Duodenal mucosa (tissue), 2 donors: ENCODE data around the gene PPP5C.

Experiments used
- H3K27ac ChIP-seq: one replicate; pipeline ENCODE4 v1.7.0; 2013; ENCODE audit warnings: low read depth, low read length
- H3K27me3 ChIP-seq, 2 donors: one replicate each; pipeline ENCODE4 v1.7.0; 2013; ENCODE audit warnings: low read length in 2 of 2, control low read depth in 1 of 2; ENCODE audit not compliant: insufficient read depth in 2 of 2, control insufficient read depth in 1 of 2
- H3K36me3 ChIP-seq, 2 donors: one replicate each; pipeline ENCODE4 v1.7.0; 2013; ENCODE audit warnings: low read length in 2 of 2, control low read depth in 1 of 2; ENCODE audit not compliant: insufficient read depth in 2 of 2, control insufficient read depth in 1 of 2
- H3K4me1 ChIP-seq, 2 donors: one replicate each; pipeline ENCODE4 v1.7.0; 2013; ENCODE audit warnings: low read length in 2 of 2, control low read depth in 1 of 2; ENCODE audit not compliant: insufficient read depth in 2 of 2, control insufficient read depth in 1 of 2
- H3K4me3 ChIP-seq, 2 donors: one replicate each; pipeline ENCODE4 v1.7.0; 2013; ENCODE audit warnings: low read length in 2 of 2, low read depth in 1 of 2
- H3K9ac ChIP-seq, 2 donors: one replicate each; pipeline ENCODE4 v1.7.0; 2013; ENCODE audit warnings: low read length in 2 of 2, low read depth in 1 of 2
- H3K9me3 ChIP-seq, 2 donors: one replicate each; pipeline ENCODE4 v1.7.0; 2013; ENCODE audit warnings: low read length in 2 of 2, control low read depth in 1 of 2; ENCODE audit not compliant: control insufficient read depth in 1 of 2

PPP5C gene

DNA sequence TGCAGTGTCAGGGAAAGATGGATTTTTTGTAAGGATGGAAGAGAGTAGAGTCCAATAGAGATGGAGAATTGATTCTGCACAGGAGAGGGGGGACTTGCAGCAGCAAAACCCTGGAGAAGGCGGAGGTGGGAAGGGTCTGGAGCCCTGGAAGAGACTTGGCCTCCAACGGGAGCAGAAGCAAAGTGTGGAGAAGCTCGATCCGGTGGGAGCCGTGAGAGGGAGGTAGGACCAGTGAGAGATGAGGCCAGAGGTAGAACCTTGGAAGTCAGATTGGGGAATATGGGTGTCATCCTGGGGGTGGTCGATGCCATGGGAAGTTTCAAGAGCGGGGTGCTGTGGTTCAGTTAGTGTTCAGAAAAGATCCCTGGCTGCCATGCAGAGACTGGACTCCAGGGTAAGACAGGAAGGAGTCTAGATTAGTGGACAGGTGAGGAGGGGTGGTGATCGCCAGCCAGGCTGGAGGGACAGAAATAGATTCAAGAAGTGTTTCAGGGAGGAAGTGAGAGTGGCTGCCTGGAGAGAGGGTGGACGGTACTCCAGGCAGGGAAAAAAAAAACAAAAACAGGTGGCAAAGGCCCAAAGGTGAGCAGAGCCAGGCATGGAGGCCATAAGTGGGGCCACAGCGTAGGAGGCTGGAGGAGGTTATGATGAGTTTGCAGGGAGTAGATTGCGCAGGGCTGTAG is 2.6 kb downstream of the PPP5C start:
- Histone ChIP-seq H3K27me3 (no peaks in the 10 kb centered on the region), H3K4me1 (peaks cover 37 to 52% of the 10 kb centered on the region in 2 donors), H3K9ac (no peak overlapping the region), H3K9me3 (no peaks in the 10 kb centered on the region), H3K4me3 (peak overlapping the region in 1 of 2 donors; percentile 40), H3K27ac (no peak overlapping the region), H3K36me3 (peaks cover 5 to 15% of the 10 kb centered on the region in 2 donors)

DNA sequence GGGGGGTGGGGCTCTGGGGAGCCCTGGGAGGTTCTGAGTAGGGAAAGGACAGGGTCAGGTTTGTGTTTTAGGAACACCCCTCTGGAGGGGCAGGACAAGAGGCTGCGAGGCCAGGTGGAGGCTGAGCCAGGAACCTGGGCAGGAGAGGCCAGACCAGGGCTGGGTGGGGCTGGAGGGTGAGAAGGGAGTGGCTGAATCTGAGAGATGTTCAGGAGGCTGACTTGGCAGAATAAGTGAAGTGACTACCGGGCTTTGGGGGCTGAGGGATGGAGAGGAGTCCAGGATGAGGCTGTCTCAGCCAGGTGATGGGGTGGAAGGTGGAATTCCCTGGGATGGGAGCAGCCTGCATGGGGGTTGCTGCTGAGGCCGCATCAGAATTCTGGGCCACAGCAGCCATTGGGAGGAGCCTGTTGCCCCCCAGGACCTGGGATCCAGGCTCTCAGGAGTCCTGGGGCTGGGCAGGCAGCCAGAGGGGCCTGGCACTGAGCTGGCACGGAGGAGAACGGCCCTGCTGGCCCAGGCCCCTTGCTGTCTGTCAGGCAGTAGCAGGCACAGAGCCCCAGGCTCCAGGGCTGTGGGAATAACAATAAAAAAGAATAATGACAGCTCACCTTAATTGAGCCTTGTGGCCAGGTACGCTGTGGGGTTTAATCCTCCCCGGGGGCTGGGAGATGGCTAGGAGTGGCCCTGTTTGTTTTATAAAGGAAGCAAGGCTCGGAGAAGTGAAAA is 3.3 kb downstream of the PPP5C start:
- H3K9ac ChIP-seq: peak overlapping the region in 1 of 2 donors; percentile 35
- H3K27me3 ChIP-seq: no peaks in the 10 kb centered on the region
- peaks cover 9 to 23% of the 10 kb centered on the region in 2 donors for H3K36me3 ChIP-seq
- H3K27ac ChIP-seq: no peak overlapping the region
- peaks cover 40 to 56% of the 10 kb centered on the region in 2 donors for H3K4me1 ChIP-seq
- H3K9me3 ChIP-seq: no peaks in the 10 kb centered on the region
- peak overlapping the region in 1 of 2 donors; percentile 32 for H3K4me3 ChIP-seq

DNA sequence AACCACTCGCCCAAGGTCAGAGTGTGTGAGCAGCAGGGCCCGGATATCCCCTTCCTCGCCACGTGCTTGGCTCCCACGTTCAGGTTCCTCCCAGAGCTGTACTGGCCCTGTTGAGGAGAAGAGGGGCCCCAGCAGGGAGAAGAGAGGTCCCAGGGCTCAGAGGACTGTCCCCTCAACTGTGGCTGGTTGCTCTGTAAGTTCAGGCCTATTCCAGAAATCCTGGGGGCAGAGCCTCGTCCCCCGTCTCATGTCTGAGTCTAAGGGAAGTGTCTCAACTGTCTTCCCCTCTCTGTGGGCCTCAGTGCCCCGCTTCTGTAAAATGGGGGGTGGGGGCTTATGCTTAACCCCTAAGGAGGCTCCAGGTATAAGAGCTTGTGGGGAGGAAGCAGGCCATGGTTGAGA is 3.9 kb downstream of the PPP5C start:
- Histone ChIP-seq H3K4me3 (peak overlapping the region; percentile 32 to 40), H3K9ac (peak overlapping the region in 1 of 2 donors; percentile 35), H3K9me3 (no peaks in the 10 kb centered on the region), H3K4me1 (peaks cover 44 to 60% of the 10 kb centered on the region in 2 donors), H3K36me3 (peaks cover 9 to 24% of the 10 kb centered on the region in 2 donors), H3K27ac (no peak overlapping the region), H3K27me3 (no peaks in the 10 kb centered on the region)

DNA sequence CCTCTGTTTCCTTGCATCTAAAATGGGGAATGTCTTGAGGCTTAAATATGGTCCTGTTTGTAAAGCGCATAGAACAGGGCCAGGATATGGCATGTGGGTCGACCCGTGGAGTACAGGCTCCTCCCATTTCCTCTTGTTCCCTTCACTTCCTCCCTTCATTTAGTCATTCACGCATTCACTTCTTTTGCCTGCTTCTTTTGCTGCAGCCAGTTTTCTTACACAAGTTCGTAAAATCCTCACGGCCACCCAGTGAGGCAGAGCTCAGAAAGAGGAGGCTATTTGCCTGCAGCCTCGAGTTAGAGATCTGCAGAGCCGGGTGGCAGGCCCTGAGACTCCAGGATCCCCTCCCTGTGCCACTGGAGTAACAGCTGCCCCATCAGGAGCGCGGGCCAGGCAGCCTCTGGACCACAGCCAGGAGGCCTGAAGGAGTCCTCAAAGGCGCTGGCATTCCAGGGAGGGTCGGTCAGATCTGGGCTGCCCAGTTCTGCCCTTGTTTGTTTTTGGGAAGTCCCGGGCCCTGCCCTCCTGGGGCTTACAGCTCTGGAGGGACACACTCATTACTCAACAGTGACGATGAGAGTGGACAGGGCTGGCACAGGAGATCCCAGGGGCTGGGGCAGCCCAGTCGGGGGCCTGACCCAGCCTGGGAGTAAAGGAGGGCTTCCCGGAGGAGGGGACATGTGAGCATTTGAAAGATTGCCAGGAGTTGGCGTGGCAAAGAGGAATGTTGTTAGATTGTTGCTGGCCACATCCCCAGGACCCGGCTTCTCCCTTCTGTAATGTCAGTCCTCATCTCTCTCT is 4.6 kb downstream of the PPP5C start:
- H3K27ac ChIP-seq: no peak overlapping the region
- H3K36me3 ChIP-seq: peaks cover 9 to 30% of the 10 kb centered on the region in 2 donors
- H3K9ac ChIP-seq: no peak overlapping the region
- H3K4me3 ChIP-seq: peak overlapping the region; percentile 32 to 40
- H3K9me3 ChIP-seq: no peaks in the 10 kb centered on the region
- no peaks in the 10 kb centered on the region for H3K27me3 ChIP-seq
- H3K4me1 ChIP-seq: peaks cover 44 to 65% of the 10 kb centered on the region in 2 donors

DNA sequence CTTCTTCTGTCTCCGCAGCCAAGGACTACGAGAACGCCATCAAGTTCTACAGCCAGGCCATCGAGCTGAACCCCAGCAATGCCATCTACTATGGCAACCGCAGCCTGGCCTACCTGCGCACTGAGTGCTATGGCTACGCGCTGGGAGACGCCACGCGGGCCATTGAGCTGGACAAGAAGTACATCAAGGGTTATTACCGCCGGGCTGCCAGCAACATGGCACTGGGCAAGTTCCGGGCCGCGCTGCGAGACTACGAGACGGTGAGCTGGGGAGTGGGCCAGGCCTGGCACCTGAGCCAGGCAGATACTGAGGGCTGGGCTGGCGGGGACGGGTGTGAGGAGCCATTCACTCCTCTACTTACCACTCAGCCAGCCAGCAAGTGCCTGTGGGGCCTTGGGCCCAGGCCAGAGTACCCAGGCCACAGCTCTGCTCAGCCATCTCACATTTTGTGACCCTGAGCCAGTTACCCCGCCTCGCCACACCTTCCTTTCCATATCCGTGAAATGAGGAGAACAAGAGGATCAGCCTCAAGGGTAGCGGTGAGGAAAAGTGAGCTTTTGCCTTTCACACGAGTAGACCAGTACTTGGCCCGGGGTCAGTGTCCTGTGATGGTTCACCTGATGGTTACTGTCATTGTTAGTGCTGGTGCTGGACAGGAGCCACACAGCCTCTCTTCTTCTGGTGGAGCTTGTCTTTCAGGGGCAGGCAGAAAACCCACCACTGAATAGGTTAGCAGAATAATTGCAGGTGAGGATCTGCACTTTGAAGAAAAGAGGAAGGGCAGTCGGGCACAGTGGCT is 7.0 kb downstream of the PPP5C start:
- Histone ChIP-seq H3K27ac (no peak overlapping the region), H3K4me3 (no peak overlapping the region), H3K9ac (no peak overlapping the region), H3K27me3 (no peaks in the 10 kb centered on the region), H3K4me1 (peaks cover 42 to 55% of the 10 kb centered on the region in 2 donors), H3K36me3 (peaks cover 9 to 38% of the 10 kb centered on the region in 2 donors), H3K9me3 (no peaks in the 10 kb centered on the region)

DNA sequence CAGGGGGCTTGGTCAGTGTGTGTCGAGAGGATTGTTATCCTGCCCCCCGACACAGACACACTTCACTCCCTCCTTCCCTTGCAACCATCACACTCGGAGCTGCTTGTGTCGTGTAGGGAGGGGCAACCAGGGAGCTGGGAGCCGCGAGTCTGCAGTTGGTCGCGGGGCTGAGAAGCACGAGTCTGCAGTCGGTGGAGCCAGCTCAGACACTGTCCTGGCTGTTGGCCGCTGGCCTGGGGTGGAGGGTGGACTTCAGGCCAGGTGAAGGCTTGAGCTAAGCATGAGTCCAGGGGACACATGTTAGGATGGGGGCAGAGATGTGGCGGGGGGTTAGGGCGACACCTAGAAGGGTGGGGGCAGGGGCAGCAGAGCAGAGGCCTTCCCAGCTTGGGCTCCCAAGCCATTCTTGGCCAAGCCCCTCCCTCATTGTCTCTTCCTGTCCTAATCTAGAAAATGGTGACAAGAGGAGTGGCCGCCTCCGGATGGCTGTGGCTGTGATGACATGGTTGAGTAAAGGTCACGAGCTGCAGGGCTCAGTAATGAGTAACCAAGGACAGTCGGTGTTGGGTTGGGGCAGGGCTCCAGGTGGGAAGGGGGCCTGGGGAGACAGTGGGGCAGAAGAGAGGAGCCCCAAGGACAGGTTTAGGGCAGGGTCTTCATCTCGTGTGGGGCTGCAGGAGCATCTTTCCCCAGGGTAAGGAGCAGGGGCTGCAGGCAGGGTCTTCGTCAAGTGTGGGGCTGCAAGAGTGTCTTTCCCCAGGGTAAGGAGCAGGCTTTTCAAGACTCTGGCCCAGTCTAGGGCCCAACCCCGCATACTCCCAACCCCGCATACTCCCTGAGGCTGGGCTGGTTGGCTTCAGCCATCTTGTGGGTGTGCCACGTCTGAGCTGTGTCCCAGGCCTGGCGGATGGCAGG is 8.6 kb downstream of the PPP5C start:
- no peak overlapping the region for H3K4me3 ChIP-seq
- peaks cover 29 to 41% of the 10 kb centered on the region in 2 donors for H3K4me1 ChIP-seq
- no peaks in the 10 kb centered on the region for H3K9me3 ChIP-seq
- peaks cover 9 to 41% of the 10 kb centered on the region in 2 donors for H3K36me3 ChIP-seq
- no peaks in the 10 kb centered on the region for H3K27me3 ChIP-seq
- no peak overlapping the region for H3K27ac ChIP-seq
- no peak overlapping the region for H3K9ac ChIP-seq

DNA sequence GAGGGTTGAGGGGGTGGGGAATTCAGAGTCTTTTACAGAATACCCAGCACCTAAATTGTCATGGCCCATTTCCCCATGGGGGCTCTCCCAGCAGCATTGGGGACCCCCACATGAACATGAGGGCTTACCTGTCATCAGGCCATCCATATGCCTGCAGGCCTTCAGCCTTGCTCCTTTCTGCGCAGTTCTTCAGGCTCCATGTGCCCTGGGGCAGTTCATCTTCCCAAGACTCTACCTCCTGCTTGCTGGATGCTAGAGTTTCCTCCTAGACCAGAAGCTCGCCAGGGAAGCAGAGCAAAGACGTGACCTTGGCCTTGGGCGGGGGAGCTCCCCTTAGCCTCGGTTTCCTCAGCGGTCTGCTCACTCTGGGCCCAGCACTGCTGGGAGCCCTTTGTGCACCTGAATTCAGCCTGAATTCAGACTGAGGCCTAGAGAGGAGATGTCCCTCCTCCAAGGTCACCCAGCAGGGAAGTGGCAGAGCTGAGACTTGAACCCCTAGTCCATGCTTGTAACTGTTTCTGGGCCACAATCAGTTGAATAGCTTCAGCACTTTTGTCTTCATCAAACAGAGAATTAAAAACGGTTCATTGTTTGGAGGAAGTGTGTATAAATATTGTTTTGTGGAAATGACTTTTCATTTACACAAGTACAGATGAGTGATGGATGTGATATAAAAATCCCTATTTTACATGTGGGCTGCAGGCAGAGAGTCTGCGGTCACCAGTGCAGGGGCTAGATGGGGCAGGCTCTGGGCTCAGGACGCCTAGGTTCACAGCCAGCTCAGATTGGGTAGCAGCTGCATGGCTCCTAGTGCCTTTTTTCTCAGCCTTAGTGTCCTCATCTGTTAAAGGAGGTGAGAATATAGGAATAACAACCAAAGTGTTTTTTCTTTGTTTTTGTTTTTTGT is 9.5 kb downstream of the PPP5C start:
- Histone ChIP-seq H3K4me1 (peaks cover 20 to 32% of the 10 kb centered on the region in 2 donors), H3K9me3 (no peaks in the 10 kb centered on the region), H3K36me3 (peaks cover 9 to 41% of the 10 kb centered on the region in 2 donors), H3K9ac (no peak overlapping the region), H3K27ac (no peak overlapping the region), H3K4me3 (no peak overlapping the region), H3K27me3 (no peaks in the 10 kb centered on the region)

DNA sequence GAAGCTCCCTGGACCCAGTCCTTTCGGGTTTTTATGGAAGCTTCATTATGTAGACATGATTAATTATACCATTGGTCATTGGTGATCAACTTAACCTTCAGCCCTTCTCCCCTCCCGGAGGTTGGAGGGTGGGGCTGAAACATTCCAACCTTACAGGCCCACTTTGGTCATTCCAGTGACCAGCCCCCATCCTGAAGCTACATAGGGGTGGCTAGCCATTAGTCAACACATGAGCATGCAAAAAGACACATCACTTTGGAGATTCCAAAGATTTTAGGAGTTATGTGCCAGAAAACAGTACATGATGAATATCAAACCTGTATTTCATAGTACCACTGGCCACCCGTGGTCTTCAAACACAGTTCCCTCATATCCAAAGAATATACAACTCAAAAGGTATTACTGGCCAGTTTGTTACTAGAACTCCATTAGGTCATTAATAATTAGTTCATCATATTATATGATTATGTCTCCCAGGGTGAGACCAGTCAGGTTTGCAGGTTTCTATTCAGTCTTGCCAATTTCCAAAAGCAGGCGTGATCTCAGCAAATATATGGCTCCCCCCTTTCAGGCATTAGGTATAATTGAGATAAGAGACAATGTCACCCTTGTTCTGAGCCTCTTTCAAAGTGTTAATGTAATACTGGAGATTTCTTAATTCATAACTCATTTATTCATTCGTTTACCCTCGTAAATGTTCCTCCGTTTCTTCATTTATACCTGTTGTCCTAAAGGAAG is 11.1 kb downstream of the PPP5C start:
- no peak overlapping the region for H3K9ac ChIP-seq
- H3K4me1 ChIP-seq: peaks cover 13 to 24% of the 10 kb centered on the region in 2 donors
- no peaks in the 10 kb centered on the region for H3K9me3 ChIP-seq
- no peak overlapping the region for H3K27ac ChIP-seq
- H3K36me3 ChIP-seq: peaks cover 9 to 38% of the 10 kb centered on the region in 2 donors
- H3K27me3 ChIP-seq: no peaks in the 10 kb centered on the region
- H3K4me3 ChIP-seq: no peak overlapping the region
